H1 (cell line): Measurements from ENCODE around the gene GALNT9. TPM values are rescaled to one million over a fixed set of nuclear protein-coding genes. Genes with fewer than 3 reads are reported as not detected.
"Not testable (repeated sequence)": the region's sequence is repeated elsewhere in the genome, so short reads cannot be mapped to it uniquely, and the experiment has no call there.

Experiments used
- CTCF ChIA-PET: fragments of 300-600 bp; sonication (Branson Sonifier 250); formaldehyde crosslinking; loops from one replicate; lab custom pipeline; 2021; ENCODE audit not compliant: partially characterized antibody; lab: Charles Lee
- POLR2A ChIA-PET: fragments of 300-600 bp; sonication (Branson Sonifier 250); formaldehyde crosslinking; loops from one replicate; lab custom pipeline; 2021; ENCODE audit warnings: inconsistent platforms; ENCODE audit not compliant: partially characterized antibody; lab: Charles Lee
- DNase-seq, 2 experiments: peaks; one replicate each; pipeline versions ENCODE4 v3.0.0 to v3.0.0-alpha.2; 2010 to 2022; ENCODE audit warnings: low spot score in 2 of 2, low read depth in 1 of 2, mixed read lengths in 1 of 2
- FAIRE-seq: peaks from 2 replicates; lab custom pipeline; 2011; peaks lifted over from hg19 to GRCh38; lab: Jason Lieb, UNC
- H2AFZ ChIP-seq: 2 replicates; pipeline ENCODE4 v1.8.1; 2012; ENCODE audit warnings: low read length, inconsistent platforms
- H2AK5ac ChIP-seq: 2 replicates; pipeline ENCODE4 v1.6.1; 2013; ENCODE audit warnings: low read depth, low read length
- H2BK120ac ChIP-seq: replicated peaks from 2 replicates; pipeline ENCODE3; 2013; ENCODE audit warnings: low read depth, low read length, inconsistent platforms
- H2BK12ac ChIP-seq: 2 replicates; pipeline ENCODE4 v1.6.1; 2013; ENCODE audit warnings: low read depth, low read length
- H2BK15ac ChIP-seq: 2 replicates; pipeline ENCODE4 v1.6.1; 2013; ENCODE audit warnings: low read length
- H2BK20ac ChIP-seq: 2 replicates; pipeline ENCODE4 v1.6.1; 2013; ENCODE audit warnings: low read length
- H2BK5ac ChIP-seq: 2 replicates; pipeline ENCODE4 v1.6.1; 2013; ENCODE audit warnings: low read depth, low read length
- H3K14ac ChIP-seq: 2 replicates; pipeline ENCODE4 v1.6.1; 2013; ENCODE audit warnings: inconsistent platforms; ENCODE audit not compliant: insufficient read length
- H3K18ac ChIP-seq: 2 replicates; pipeline ENCODE4 v1.6.1; 2013; ENCODE audit warnings: low read length; ENCODE audit errors: extremely low read depth
- H3K23ac ChIP-seq: 2 replicates; pipeline ENCODE4 v1.6.1; 2013; ENCODE audit warnings: inconsistent platforms; ENCODE audit not compliant: insufficient read length
- H3K23me2 ChIP-seq: 2 replicates; pipeline ENCODE4 v1.6.1; 2013; ENCODE audit warnings: low read depth, low read length
- H3K27ac ChIP-seq: 2 replicates; pipeline ENCODE4 v1.6.1; 2011; ENCODE audit warnings: low read depth, low read length, inconsistent platforms
- H3K27me3 ChIP-seq, 4 experiments: replicated peaks in 1 of 4; 1 replicate in 1 of 4; 2 replicates in 3 of 4; pipeline versions ENCODE4 v1.6.1 to v1.8.1; 2011 to 2013; ENCODE audit warnings: low read length in 3 of 4, mild to moderate bottlenecking in 3 of 4, inconsistent platforms in 2 of 4, mixed read lengths in 2 of 4, moderate library complexity in 1 of 4; ENCODE audit not compliant: control insufficient read depth in 3 of 4, insufficient read depth in 3 of 4; ENCODE audit errors: extremely low read depth in 1 of 4
- H3K36me3 ChIP-seq, 4 experiments: 2 replicates each; pipeline versions ENCODE4 v1.6.1 to v1.8.1; 2011 to 2013; ENCODE audit warnings: mild to moderate bottlenecking in 4 of 4, low read length in 3 of 4, moderate library complexity in 2 of 4, control low read depth in 1 of 4, inconsistent platforms in 1 of 4; ENCODE audit not compliant: insufficient read depth in 4 of 4, control insufficient read depth in 2 of 4
- H3K4ac ChIP-seq: replicated peaks from 2 replicates; pipeline ENCODE3; 2013; ENCODE audit warnings: low read length, low read depth, mixed read lengths, inconsistent platforms; ENCODE audit not compliant: insufficient read length
- H3K4me1 ChIP-seq, 4 experiments: replicated peaks in 1 of 4; 1 replicate in 1 of 4; 2 replicates in 3 of 4; pipeline versions ENCODE4 v1.6.1 to v1.8.1; 2011 to 2013; ENCODE audit warnings: low read length in 3 of 4, inconsistent platforms in 2 of 4, mixed read lengths in 1 of 4; ENCODE audit not compliant: insufficient read depth in 4 of 4, control insufficient read depth in 3 of 4
- H3K4me2 ChIP-seq, 2 experiments: 2 replicates each; pipeline versions ENCODE4 v1.6.1 to v1.8.1; 2011 to 2013; ENCODE audit warnings: low read depth in 2 of 2, low read length in 2 of 2, control low read depth in 1 of 2, inconsistent platforms in 1 of 2, mild to moderate bottlenecking in 1 of 2; ENCODE audit not compliant: insufficient read depth in 1 of 2
- H3K4me3 ChIP-seq, 4 experiments: fragments of 200-600, 300-600 bp in 1 of 4; sonication (generic), shearing (Covaris generic), sonication (Bioruptor Twin) in 1 of 4; 2 replicates each; pipeline versions ENCODE4 v1.5.1 to v1.8.1; 2011 to 2016; ENCODE audit warnings: low read length in 4 of 4, low read depth in 3 of 4, control low read depth in 2 of 4, inconsistent platforms in 2 of 4, mild to moderate bottlenecking in 2 of 4, mixed read lengths in 1 of 4, moderate library complexity in 1 of 4; ENCODE audit not compliant: insufficient read depth in 2 of 4; ENCODE audit errors: extremely low read depth in 1 of 4
- H3K56ac ChIP-seq: replicated peaks from 2 replicates; pipeline ENCODE3; 2013; ENCODE audit warnings: low read depth, mild to moderate bottlenecking, mixed read lengths, low read length, inconsistent platforms; ENCODE audit not compliant: insufficient read length
- H3K79me1 ChIP-seq: 2 replicates; pipeline ENCODE4 v1.6.1; 2013; ENCODE audit warnings: low read depth, low read length, control low read depth
- H3K79me2 ChIP-seq, 2 experiments: 2 replicates each; pipeline versions ENCODE4 v1.6.1 to v1.8.1; 2012 to 2013; ENCODE audit warnings: low read length in 2 of 2, mild to moderate bottlenecking in 2 of 2, inconsistent platforms in 1 of 2; ENCODE audit not compliant: insufficient read depth in 2 of 2, control insufficient read depth in 1 of 2
- H3K9ac ChIP-seq, 4 experiments: replicated peaks in 1 of 4; 1 replicate in 1 of 4; 2 replicates in 3 of 4; pipeline versions ENCODE4 v1.6.1 to v1.8.1; 2011 to 2013; ENCODE audit warnings: low read depth in 3 of 4, low read length in 3 of 4, control low read depth in 2 of 4, mild to moderate bottlenecking in 2 of 4, moderate library complexity in 2 of 4, inconsistent platforms in 1 of 4; ENCODE audit errors: extremely low read depth in 1 of 4
- H3K9me3 ChIP-seq, 2 experiments: 2 replicates each; pipeline versions ENCODE4 v1.6.1 to v1.8.1; 2012 to 2013; ENCODE audit warnings: mild to moderate bottlenecking in 2 of 2, moderate library complexity in 2 of 2, control low read depth in 1 of 2, inconsistent platforms in 1 of 2, low read depth in 1 of 2, low read length in 1 of 2, mixed read lengths in 1 of 2; ENCODE audit not compliant: insufficient read depth in 2 of 2
- H4K20me1 ChIP-seq, 2 experiments: replicated peaks in 1 of 2; 2 replicates each; pipeline versions ENCODE3 to v1.8.1; 2011 to 2013; ENCODE audit warnings: inconsistent platforms in 2 of 2, low read length in 2 of 2, mild to moderate bottlenecking in 1 of 2; ENCODE audit not compliant: insufficient read depth in 2 of 2, control insufficient read depth in 1 of 2
- H4K5ac ChIP-seq: 2 replicates; pipeline ENCODE4 v1.6.1; 2013; ENCODE audit warnings: low read length, low read depth, mixed read lengths, inconsistent platforms; ENCODE audit not compliant: insufficient read length
- H4K8ac ChIP-seq: 2 replicates; pipeline ENCODE4 v1.8.0; 2013; ENCODE audit warnings: mild to moderate bottlenecking, moderate library complexity, low read length, inconsistent platforms; ENCODE audit not compliant: insufficient read depth; ENCODE audit errors: extremely low read depth
- H4K91ac ChIP-seq: replicated peaks from 2 replicates; pipeline ENCODE3; 2013; ENCODE audit warnings: low read length, mixed read lengths, inconsistent platforms; ENCODE audit not compliant: insufficient read length
- BACH1 ChIP-seq: IDR thresholded peaks from 2 replicates; pipeline ENCODE4 v1.6.1; 2012; ENCODE audit warnings: low read length, improper control_type of control experiment
- WGBS, 2 experiments: shearing (Covaris generic) in 1 of 2; methylation state at CpG; one replicate each; pipeline versions ENCODE4 v1.1.6 to v1.1.7; 2013 to 2015; ENCODE audit warnings: low lambda C conversion rate in 2 of 2, mixed read lengths in 2 of 2, inconsistent platforms in 1 of 2, low coverage in 1 of 2, missing lambda C conversion rate in 1 of 2; ENCODE audit not compliant: insufficient replicate concordance in 2 of 2, insufficient coverage in 1 of 2, insufficient read length in 1 of 2; ENCODE audit errors: extremely low coverage in 1 of 2, missing lambda C conversion rate in 1 of 2; 5-methylcytosine and 5-hydroxymethylcytosine counted together
- polyA plus RNA-seq, 7 experiments: library from polyadenylated mRNA; depleted of rRNA in 3 of 7; stranded (reverse) in 5 of 7; unstranded in 2 of 7; fragments of >200 nt in 5 of 7; fragments of 200-250 nt in 2 of 7; gene quantifications; 1 replicate in 5 of 7; 2 replicates in 1 of 7; 4 replicates in 1 of 7; pipeline versions ENCODE4 v1.2.1 to v1.2.3, GENCODE V29; 2011 to 2013; ENCODE audit warnings: missing spikeins in 2 of 7, mixed read lengths in 2 of 7
- total RNA-seq: library from RNA; stranded (reverse); fragmentation: NEBNext Ultra II Directional; extraction: Animal tissue kit (Norgen Biotek cat#: 25700); gene quantifications from 2 replicates; pipeline ENCODE4 v1.2.1, GENCODE V29; 2021

Gene GALNT9
- total and polyA plus RNA-seq, 2 of the 8 experiments (the other 6 are each of a cell fraction or from before 2014, with no cell fraction given) = 2.0 to 3.6 TPM

- no peak for TF ChIP-seq BACH1
Observed at GRCh38 chr12:132305560-132305966, 23.8 kb downstream of the GALNT9 start (continued).

GRCh38 chr12:132304866-132305265 is 24.5 kb downstream of the GALNT9 start:
- H3K79me2 ChIP-seq, H3K14ac ChIP-seq, H4K91ac ChIP-seq, H3K36me3 ChIP-seq, H4K8ac ChIP-seq, H2BK5ac ChIP-seq, FAIRE-seq, H2BK15ac ChIP-seq, H3K56ac ChIP-seq, H4K5ac ChIP-seq, H3K18ac ChIP-seq, H2BK120ac ChIP-seq, POLR2A ChIA-PET, H3K4ac ChIP-seq, H2BK20ac ChIP-seq, DNase-seq, H3K9ac ChIP-seq, H3K9me3 ChIP-seq, H3K23me2 ChIP-seq, H3K4me3 ChIP-seq, H3K27me3 ChIP-seq, H3K4me1 ChIP-seq, H3K79me1 ChIP-seq, H2BK12ac ChIP-seq, H2AK5ac ChIP-seq, CTCF ChIA-PET, H3K23ac ChIP-seq, H4K20me1 ChIP-seq, H3K27ac ChIP-seq, H2AFZ ChIP-seq, H3K4me2 ChIP-seq: not testable (repeated sequence)
- 70% methylated on average over 2 of the region's 28 CpGs; no CpG with 5 or more reads in 1 of the 2 experiments for WGBS, 2 experiments
